HG03280 (cell line): ENCODE measurements around the gene RCBTB1.
"Not testable (repeated sequence)": the region's sequence is repeated elsewhere in the genome, so short reads cannot be mapped to it uniquely, and the experiment has no call there.

ENCODE experiments used
- ATAC-seq: cut with Tn5 transposase; IDR thresholded peaks from one replicate; pipeline ENCODE4 v1.9.1; 2021; ENCODE audit warnings: mild to moderate bottlenecking, moderate library complexity; ENCODE audit not compliant: unreplicated experiment

RCBTB1 gene

DNA sequence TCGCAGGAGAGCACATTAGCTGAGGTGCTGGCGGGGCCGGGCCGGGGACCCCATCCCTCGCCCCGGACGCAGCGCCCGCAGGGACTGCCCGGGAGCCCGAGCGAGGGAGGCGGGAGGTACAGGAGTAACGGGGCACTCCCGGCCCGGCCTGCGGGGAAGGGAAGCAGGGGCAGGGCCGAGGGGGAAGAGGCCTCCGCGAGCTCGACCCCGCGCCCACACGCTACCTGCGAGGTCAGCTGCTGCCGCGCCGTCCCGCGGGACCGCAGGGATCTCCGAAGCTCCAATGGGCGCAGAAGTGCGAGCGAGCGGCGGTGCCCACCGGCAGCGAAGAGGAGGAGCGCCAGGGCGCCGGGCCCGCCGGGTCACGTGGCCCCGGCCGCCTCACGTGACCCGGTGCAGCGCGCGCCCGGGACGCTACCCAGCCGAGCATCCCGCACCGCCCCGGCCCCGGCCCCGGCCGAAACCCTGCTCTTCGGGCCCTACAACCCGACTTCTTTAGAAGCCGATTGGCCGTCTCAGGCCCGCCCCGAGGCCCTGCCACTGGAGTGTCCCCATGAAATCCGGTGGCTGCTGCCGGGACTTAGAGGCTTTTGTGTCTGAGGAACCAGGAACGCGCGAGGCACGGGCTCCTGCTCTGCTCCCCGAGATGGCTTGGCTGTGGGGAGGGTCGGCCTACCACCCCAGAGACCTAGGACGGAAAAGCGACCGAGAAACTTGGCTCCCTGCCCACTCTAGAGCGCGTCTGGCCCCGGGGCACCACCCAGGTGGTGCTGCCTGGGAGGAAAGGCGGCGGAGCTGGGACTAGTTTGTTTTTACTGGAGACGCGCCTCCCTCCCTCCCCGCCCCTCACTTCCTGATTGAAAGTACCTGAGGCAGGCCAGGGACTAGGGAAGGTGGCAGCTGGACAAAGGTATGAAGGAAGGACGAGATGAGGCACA lies at the start of gene RCBTB1:
TSS of gene RCBTB1 (minus strand) at position 339 of the 938 bp plus-strand sequence. CDS start 18,279 bp downstream, outside the sequence.
- ATAC-seq = peak; percentile 95

DNA sequence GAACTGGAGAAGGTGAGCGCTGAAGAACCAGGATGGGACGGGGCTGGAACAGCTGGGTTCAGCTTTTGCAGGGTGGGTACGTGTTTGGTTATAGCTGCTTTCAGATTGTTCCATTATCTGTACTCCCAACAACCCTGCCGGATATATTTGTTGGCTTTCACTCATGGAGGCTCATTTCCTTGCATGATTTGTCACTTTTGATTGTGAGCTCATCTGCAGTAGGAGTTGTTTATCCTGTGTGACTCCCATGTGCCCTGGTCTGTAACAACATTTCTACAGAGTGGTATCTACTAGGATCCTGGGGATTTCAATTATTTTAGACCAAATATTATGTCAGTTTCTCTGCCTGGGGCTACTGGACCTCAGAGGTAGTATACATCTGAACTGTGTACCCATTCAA lies 48.4 kb upstream of the RCBTB1 start:
- ATAC-seq = no peak

GRCh38 chr13:49632156-49632555 lies 46.8 kb upstream of the RCBTB1 start:
- no peak for ATAC-seq

DNA sequence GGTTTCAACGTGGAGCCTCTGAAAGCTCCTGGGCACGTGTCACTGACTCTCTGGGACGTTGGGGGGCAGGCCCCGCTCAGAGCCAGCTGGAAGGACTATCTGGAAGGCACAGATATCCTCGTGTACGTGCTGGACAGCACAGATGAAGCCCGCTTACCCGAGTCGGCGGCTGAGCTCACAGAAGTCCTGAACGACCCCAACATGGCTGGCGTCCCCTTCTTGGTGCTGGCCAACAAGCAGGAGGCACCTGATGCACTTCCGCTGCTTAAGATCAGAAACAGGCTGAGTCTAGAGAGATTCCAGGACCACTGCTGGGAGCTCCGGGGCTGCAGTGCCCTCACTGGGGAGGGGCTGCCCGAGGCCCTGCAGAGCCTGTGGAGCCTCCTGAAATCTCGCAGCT lies 45.2 kb upstream of the RCBTB1 start:
- ATAC-seq = no peak

- no peak for ATAC-seq
These were observed 44.6 kb upstream of the RCBTB1 start for GRCh38 chr13:49629947-49630346.

- no peak for ATAC-seq
These were observed 44.0 kb upstream of the RCBTB1 start for GRCh38 chr13:49629196-49629938.

GRCh38 chr13:49627831-49628652 lies 42.7 kb upstream of the RCBTB1 start, which contains the start of gene ARL11:
ARL11 (plus strand) TSS chr13:49628507; CDS start chr13:49630448, 1,941 bp downstream.
- ATAC-seq = peak; percentile 91

GRCh38 chr13:49625392-49626079 lies 40.2 kb upstream of the RCBTB1 start:
- no peak for ATAC-seq

GRCh38 chr13:49624229-49624628 lies 38.9 kb upstream of the RCBTB1 start:
- no peak for ATAC-seq

- ATAC-seq = no peak
These were observed 37.0 kb upstream of the RCBTB1 start for GRCh38 chr13:49622174-49622946.

GRCh38 chr13:49620170-49620621 lies 34.8 kb upstream of the RCBTB1 start:
- peak; percentile 66 for ATAC-seq

- ATAC-seq = no peak
These were observed 31.3 kb upstream of the RCBTB1 start for GRCh38 chr13:49616676-49617065.

- no peak for ATAC-seq
These were observed 30.7 kb upstream of the RCBTB1 start for GRCh38 chr13:49615836-49616675.

DNA sequence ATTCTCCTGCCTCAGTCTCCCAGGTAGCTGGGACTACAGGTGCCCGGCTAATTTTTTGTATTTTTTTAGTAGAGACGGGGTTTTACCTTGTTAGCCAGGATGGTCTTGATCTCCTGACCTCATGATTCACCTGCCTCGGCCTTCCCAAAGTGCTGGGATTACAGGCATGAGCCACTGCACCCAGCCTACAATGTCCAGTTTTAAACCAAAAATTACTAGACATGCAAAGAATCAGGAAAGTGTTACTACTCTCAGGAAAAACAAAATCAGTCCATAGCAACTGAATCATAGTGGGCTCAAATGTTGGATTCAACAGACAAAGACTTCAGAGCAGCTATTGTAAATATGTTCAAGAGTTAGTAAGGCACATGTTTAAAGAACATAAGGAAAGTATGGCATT lies 26.7 kb upstream of the RCBTB1 start:
- ATAC-seq = not testable (repeated sequence)

- ATAC-seq = no peak
These were observed 24.8 kb upstream of the RCBTB1 start for GRCh38 chr13:49610176-49610575.

DNA sequence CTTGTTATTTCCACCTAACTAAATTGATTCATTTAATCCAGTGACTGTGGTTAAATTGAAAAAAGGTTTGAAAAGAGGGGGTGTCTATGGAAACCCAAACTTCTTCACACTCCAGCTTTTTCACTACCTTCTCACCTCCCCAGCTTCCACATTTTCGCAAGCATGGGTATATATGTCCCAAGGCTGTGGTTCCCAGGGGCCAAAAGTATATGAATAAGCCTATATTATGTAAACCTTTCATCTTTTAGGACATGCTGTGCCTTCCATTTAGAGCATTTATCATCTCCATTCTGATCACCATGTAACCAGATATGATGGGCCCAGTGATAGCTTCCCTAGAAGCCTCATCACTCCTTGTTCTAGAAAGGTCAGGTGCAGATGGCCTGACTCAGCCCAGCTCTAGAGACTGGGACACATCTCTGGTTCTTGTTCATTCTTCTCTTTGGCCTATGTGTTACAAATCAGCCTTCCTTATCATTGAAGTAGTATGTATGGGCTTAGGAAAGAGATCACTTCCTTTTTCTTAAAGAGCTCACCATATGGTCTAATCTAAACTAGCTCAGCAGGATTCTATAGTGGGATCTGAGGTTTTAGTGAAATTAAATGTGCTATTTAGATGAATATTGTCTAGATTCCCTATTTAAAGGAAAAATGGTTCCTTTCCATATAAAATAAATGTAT lies 23.4 kb upstream of the RCBTB1 start:
- ATAC-seq = no peak

DNA sequence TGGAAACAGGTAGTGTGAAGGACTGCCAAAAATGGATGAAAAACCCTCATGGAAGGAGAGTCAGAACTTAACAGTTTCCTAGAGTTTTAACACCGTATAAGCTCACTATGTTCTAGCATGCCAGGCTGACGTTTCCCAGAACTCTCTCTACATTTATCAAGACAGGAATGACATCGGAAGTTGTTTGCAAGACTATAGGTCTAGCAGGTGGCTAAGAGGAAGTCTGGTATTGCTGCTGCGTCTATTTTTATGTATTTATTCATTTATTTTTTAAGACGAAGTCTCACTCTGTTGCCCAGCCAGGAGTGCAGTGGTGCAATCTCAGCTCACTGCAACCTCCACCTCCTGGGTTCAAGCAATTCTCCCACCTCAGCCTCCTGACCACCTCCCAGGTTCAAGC lies 22.4 kb upstream of the RCBTB1 start:
- ATAC-seq = no peak
